ENCODE results near the gene ABTB2.

DNA sequence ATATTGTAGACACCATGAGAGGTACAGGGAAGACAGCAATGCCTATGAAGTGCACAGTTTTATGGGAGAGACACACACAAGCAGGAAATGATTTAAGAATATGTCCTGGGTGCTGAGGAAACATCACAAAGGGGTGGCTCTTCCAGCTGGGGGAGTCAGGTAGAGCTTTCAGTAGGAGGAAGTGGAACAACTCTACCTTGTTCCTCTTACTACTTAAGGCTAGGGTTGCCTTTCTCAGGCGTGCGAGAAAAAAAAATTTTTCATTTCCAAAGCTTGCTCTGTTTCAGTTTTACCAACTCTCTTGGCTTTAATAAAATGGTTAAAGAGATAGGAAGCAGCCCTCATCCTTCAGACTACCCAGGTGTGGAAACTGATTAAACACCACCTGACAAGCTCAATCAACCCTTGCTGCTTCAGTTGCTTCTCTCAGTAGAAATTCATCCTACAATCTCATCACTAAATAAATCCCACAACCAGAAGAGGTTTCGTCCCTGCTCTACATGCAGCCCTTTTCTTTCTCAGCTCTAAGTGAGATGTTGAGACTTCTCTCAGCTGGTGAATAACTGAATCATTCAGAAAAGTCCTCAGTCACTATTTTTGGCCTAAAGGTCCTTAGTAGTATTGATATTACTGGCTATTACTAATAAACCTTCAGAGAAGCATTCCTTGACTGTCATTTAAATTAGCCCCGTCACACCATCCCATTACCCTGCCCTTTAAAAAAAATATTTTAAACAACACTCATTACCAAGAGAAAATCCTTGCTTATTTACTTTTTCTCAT is 5.9 kb downstream of the ABTB2 start:
- TF ChIP-seq, protein P1, sequence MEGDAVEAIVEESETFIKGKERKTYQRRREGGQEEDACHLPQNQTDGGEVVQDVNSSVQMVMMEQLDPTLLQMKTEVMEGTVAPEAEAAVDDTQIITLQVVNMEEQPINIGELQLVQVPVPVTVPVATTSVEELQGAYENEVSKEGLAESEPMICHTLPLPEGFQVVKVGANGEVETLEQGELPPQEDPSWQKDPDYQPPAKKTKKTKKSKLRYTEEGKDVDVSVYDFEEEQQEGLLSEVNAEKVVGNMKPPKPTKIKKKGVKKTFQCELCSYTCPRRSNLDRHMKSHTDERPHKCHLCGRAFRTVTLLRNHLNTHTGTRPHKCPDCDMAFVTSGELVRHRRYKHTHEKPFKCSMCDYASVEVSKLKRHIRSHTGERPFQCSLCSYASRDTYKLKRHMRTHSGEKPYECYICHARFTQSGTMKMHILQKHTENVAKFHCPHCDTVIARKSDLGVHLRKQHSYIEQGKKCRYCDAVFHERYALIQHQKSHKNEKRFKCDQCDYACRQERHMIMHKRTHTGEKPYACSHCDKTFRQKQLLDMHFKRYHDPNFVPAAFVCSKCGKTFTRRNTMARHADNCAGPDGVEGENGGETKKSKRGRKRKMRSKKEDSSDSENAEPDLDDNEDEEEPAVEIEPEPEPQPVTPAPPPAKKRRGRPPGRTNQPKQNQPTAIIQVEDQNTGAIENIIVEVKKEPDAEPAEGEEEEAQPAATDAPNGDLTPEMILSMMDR (IDR thresholded peaks at IDR 0.05), result no peak
- no peak for TF ChIP-seq POLR2A (IDR thresholded peaks at IDR 0.05)

Measured in tibial nerve (tissue), 3 donors.